OCI-LY3 (cell line): Measurements from ENCODE around the gene RSPH9.
"Not testable (repeated sequence)": the region's sequence is repeated elsewhere in the genome, so short reads cannot be mapped to it uniquely, and the experiment has no call there.

Source experiments
- H2AFZ ChIP-seq: fragments of 200-600, 300-600 bp; shearing (Covaris generic); 2 replicates; pipeline ENCODE4 v1.6.0; 2014; ENCODE audit warnings: antibody characterized with exemption, low read depth, low read length
- H3K27ac ChIP-seq: fragments of 200-600, 300-600 bp; sonication (generic); 2 replicates; pipeline ENCODE4 v1.5.1; 2014; ENCODE audit warnings: mild to moderate bottlenecking, low read length, moderate library complexity, mixed read lengths
- H3K27me3 ChIP-seq: fragments of 200-600, 300-600 bp; sonication (generic); 2 replicates; pipeline ENCODE4 v1.6.1; 2014; ENCODE audit warnings: low read depth, low read length, mixed read lengths
- H3K36me3 ChIP-seq: fragments of 200-600, 300-600 bp; sonication (generic); replicated peaks from 2 replicates; pipeline ENCODE3; 2014; ENCODE audit warnings: low read depth, low read length, mixed read lengths
- H3K4me1 ChIP-seq: fragments of 300-600, 200-600 bp; sonication (generic); 2 replicates; pipeline ENCODE4 v1.6.1; 2014; ENCODE audit warnings: low read length, mixed read lengths
- H3K4me2 ChIP-seq: fragments of 200-600, 300-600 bp; sonication (generic); 2 replicates; pipeline ENCODE4 v1.6.1; 2014; ENCODE audit warnings: low read length, mixed read lengths
- H3K4me3 ChIP-seq: fragments of 300-600, 200-600 bp; sonication (generic); 2 replicates; pipeline ENCODE4 v1.5.1; 2014; ENCODE audit warnings: antibody characterized with exemption, mild to moderate bottlenecking, low read length, moderate library complexity
- H3K79me2 ChIP-seq: fragments of 300-600, 200-600 bp; shearing (Covaris generic); 2 replicates; pipeline ENCODE4 v1.6.1; 2014; ENCODE audit warnings: mild to moderate bottlenecking, low read length, mixed read lengths
- H3K9ac ChIP-seq: fragments of 300-600, 200-600 bp; shearing (Covaris generic); 2 replicates; pipeline ENCODE4 v1.6.0; 2014; ENCODE audit warnings: mild to moderate bottlenecking, low read length, moderate library complexity
- H3K9me3 ChIP-seq: fragments of 200-600, 300-600 bp; shearing (Covaris generic); 2 replicates; pipeline ENCODE4 v1.6.1; 2014; ENCODE audit warnings: low read length, mixed read lengths; ENCODE audit not compliant: insufficient read depth
- H4K20me1 ChIP-seq: fragments of 200-600, 300-600 bp; sonication (generic); 2 replicates; pipeline ENCODE4 v1.6.1; 2016; ENCODE audit warnings: low read length, mixed read lengths; ENCODE audit not compliant: insufficient read depth
- CTCF ChIP-seq: fragments of 200-600, 300-600 bp; sonication (generic); IDR thresholded peaks from 2 replicates; pipeline ENCODE4 v1.5.1; 2014; ENCODE audit warnings: antibody characterized with exemption, low read length, low read depth
- EZH2phosphoT487 ChIP-seq: fragments of 200-600 bp; shearing (Covaris generic); IDR thresholded peaks from 2 replicates; pipeline ENCODE4 v1.6.1; 2018; ENCODE audit warnings: antibody characterized with exemption, mixed run types, low read depth

RSPH9 gene

GRCh38 chr6:43697421-43697820 lies 52.6 kb downstream of the RSPH9 start:
- Histone ChIP-seq H3K79me2 (no peaks in the 10 kb centered on the region), H3K9me3 (no peaks in the 10 kb centered on the region), H3K36me3 (no peaks in the 10 kb centered on the region), H3K27ac (no peak overlapping the region), H3K4me1 (peaks cover 30% of the 10 kb centered on the region), H2AFZ (no peak overlapping the region), H4K20me1 (no peaks in the 10 kb centered on the region), H3K9ac (no peak overlapping the region), H3K4me3 (no peak overlapping the region), H3K4me2 (no peak overlapping the region), H3K27me3 (peaks cover 38% of the 10 kb centered on the region)
- TF ChIP-seq CTCF = no peak
- no peak for TF ChIP-seq EZH2phosphoT487

GRCh38 chr6:43698584-43699349 lies 53.9 kb downstream of the RSPH9 start:
- no peak overlapping the region for H2AFZ ChIP-seq
- TF ChIP-seq CTCF = no peak
- no peak for TF ChIP-seq EZH2phosphoT487
- no peak overlapping the region for H3K4me3 ChIP-seq
- no peaks in the 10 kb centered on the region for H3K36me3 ChIP-seq
- no peak overlapping the region for H3K4me2 ChIP-seq
- no peak overlapping the region for H3K9ac ChIP-seq
- H3K9me3 ChIP-seq = no peaks in the 10 kb centered on the region
- no peaks in the 10 kb centered on the region for H4K20me1 ChIP-seq
- H3K27me3 ChIP-seq = peaks cover 39% of the 10 kb centered on the region
- H3K27ac ChIP-seq = no peak overlapping the region
- no peaks in the 10 kb centered on the region for H3K79me2 ChIP-seq
- H3K4me1 ChIP-seq = peaks cover 43% of the 10 kb centered on the region

GRCh38 chr6:43699564-43700186 lies 54.8 kb downstream of the RSPH9 start:
- H3K4me1 ChIP-seq = peaks cover 52% of the 10 kb centered on the region
- 0 out of 2 replicates have a peak overlapping the region, but pooled peaks have one; percentile 18 for H3K4me2 ChIP-seq
- H3K4me3 ChIP-seq = no peak overlapping the region
- no peaks in the 10 kb centered on the region for H3K36me3 ChIP-seq
- H3K9me3 ChIP-seq = no peaks in the 10 kb centered on the region
- no peaks in the 10 kb centered on the region for H4K20me1 ChIP-seq
- TF ChIP-seq CTCF = no peak
- no peak for TF ChIP-seq EZH2phosphoT487
- H3K79me2 ChIP-seq = no peaks in the 10 kb centered on the region
- H2AFZ ChIP-seq = no peak overlapping the region
- no peak overlapping the region for H3K9ac ChIP-seq
- peaks cover 39% of the 10 kb centered on the region for H3K27me3 ChIP-seq
- no peak overlapping the region for H3K27ac ChIP-seq

- H3K4me2 ChIP-seq, H3K4me3 ChIP-seq, H3K9ac ChIP-seq, H3K27ac ChIP-seq, H2AFZ ChIP-seq, H3K79me2 ChIP-seq, H3K36me3 ChIP-seq, H4K20me1 ChIP-seq, H3K9me3 ChIP-seq: not testable (repeated sequence)
- Histone ChIP-seq H3K4me1 (peaks cover 66% of the 10 kb centered on the region), H3K27me3 (peaks cover 39% of the 10 kb centered on the region)
Measured at GRCh38 chr6:43700939-43701560, 56.2 kb downstream of the RSPH9 start.
